ENCODE measurements around the gene TBC1D14. TPM values are rescaled to one million over a fixed set of nuclear protein-coding genes. Genes with fewer than 3 reads are reported as not detected.

Gene TBC1D14
- total RNA-seq, 4 donors from 2014 or later: 39.8 to 47.0 (median 46.0) TPM

DNA sequence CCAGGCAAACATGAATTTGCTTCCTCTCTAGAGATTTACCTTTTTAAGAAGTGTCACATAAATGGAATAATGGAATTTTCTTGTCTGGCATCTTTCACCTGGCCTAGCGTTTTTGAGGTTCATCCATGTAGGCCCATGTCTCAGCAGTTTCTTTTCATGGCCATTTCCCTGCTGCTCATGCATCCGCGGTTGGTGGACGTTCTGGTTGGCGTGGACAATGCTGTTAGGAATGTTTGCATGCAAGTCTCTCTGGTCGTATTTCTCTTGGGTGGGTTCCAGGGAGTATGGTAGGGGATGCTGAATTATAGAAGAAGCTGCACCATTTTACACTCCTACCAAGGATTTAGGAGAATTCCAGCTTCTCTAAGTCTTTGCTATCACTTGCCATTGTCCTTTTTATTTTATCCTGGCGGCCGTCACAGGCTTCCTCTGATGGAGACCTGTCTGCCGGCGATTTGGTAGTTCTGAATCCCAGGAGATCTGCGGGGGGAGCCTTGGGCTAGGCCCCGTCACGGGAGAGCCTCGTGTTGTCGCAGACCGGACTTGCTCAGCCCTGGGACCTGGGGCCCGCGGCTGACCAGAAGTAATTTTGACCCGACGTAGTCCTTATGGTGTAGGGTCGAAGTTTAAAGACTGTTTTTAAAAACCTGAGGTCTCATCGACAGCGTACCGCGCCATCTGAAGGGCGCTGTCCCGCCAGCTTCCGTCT lies 76.6 kb downstream of the TBC1D14 start:
- peak overlapping the region; percentile 81 to 92 (median 86) for H3K27ac ChIP-seq
- H3K4me3 ChIP-seq (replicated peaks in 1 of 3): peak overlapping the region; percentile 28 to 85 (median 57)
- no peaks in the 10 kb centered on the region for H3K27me3 ChIP-seq
- TF ChIP-seq, protein P1, sequence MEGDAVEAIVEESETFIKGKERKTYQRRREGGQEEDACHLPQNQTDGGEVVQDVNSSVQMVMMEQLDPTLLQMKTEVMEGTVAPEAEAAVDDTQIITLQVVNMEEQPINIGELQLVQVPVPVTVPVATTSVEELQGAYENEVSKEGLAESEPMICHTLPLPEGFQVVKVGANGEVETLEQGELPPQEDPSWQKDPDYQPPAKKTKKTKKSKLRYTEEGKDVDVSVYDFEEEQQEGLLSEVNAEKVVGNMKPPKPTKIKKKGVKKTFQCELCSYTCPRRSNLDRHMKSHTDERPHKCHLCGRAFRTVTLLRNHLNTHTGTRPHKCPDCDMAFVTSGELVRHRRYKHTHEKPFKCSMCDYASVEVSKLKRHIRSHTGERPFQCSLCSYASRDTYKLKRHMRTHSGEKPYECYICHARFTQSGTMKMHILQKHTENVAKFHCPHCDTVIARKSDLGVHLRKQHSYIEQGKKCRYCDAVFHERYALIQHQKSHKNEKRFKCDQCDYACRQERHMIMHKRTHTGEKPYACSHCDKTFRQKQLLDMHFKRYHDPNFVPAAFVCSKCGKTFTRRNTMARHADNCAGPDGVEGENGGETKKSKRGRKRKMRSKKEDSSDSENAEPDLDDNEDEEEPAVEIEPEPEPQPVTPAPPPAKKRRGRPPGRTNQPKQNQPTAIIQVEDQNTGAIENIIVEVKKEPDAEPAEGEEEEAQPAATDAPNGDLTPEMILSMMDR (IDR thresholded peaks at IDR 0.05): no peak
- TF ChIP-seq POLR2A (IDR thresholded peaks at IDR 0.05): no peak
- DNase-seq: peak; percentile 61
- WGBS, 2 donors: 7% methylated on average over 27 to 28 of the region's 28 CpGs
- peaks cover 25 to 35% of the 10 kb centered on the region in 2 donors for H3K4me1 ChIP-seq
- intact Hi-C loops (cut with DNase I): loop anchor here (5.0 to 10.0 kb wide), 4 partner anchors 56 to 271 kb away; partner anchors contain the start of genes BLOC1S4, GRPEL1 and TADA2B
- no peaks in the 10 kb centered on the region for H3K9me3 ChIP-seq
- H3K36me3 ChIP-seq: no peaks in the 10 kb centered on the region

DNA sequence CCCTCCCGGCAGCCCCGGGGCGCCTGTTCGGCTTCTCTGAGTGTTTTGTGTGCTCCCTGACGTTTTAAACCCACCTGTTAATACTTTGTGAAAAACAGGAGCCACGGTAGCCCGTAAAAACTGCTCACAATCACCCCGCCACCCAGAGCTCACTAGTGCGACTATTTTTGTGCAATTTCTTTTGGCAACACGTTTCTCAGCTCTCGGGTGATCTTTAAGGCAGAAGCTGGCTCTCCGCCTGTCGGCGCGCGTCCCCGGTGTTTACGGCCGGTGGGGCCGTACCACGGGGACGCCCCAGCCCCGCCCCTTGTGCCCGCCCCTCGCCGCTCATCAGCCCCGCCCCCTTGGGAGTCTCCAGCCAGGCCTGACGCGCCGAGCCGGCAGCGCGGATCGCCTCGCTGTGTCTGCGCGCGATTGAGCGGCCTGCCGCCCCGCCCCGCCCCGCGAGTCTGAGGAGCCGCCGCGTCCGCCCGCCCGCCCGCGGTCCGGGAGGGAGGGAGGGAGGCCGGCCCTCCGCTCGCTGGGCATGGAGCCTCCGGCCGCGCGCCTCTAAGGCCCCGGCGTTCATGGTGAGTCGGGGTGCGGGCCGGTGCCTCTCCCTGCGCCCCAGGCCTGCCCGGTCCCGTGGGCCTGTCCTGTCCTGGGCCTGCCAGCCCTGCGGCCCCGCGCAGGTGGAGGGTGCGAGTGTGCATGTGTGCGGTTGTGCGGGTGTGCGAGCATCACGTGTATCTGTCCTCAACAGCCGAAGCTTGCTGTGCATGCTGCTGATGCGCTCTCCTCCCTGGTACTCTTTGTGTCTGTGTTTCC lies 77.4 kb downstream of the TBC1D14 start:
- H3K27me3 ChIP-seq: no peaks in the 10 kb centered on the region
- intact Hi-C loops (cut with DNase I): loop anchor here (5.0 to 10.0 kb wide), 4 partner anchors 55 to 272 kb away; partner anchors contain the start of genes BLOC1S4, GRPEL1 and TADA2B
- 0% methylated on average over 29 to 36 of the region's 78 CpGs for WGBS, 2 donors
- DNase-seq: peak; percentile 95
- H3K9me3 ChIP-seq: no peaks in the 10 kb centered on the region
- TF ChIP-seq, protein P1 (IDR thresholded peaks at IDR 0.05): peak in 2 of 6 experiments; percentile 7 to 21
- peak in 1 of 2 donors; percentile 77 for TF ChIP-seq POLR2A (IDR thresholded peaks at IDR 0.05)
- H3K27ac ChIP-seq: peak overlapping the region; percentile 81 to 92 (median 86)
- no peaks in the 10 kb centered on the region for H3K36me3 ChIP-seq
- H3K4me1 ChIP-seq: peaks cover 25 to 43% of the 10 kb centered on the region in 2 donors
- peak overlapping the region; percentile 57 to 89 (median 85) for H3K4me3 ChIP-seq (replicated peaks in 1 of 3)

DNA sequence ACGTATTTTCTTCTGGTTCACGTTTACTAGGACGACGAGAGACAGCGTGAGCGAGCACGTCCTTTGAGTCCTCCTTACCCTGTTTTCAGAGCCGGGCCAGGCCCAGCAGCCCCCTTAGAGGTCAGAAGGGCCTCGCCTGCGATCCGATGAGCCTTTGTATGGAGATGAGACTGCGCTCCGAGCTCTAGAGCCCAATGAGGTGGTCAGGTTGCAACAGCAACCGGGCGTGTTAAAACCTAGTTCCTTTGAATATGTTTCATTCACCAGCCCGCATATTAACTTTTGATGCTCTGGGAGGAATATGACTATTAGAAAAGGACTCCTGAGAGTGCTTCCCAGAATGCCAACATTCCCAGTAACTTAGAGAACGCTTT lies 77.9 kb downstream of the TBC1D14 start:
- TF ChIP-seq, protein P1 (IDR thresholded peaks at IDR 0.05): no peak
- DNase-seq: no peak
- Histone ChIP-seq H3K9me3 (no peaks in the 10 kb centered on the region), H3K4me1 (peaks cover 25 to 46% of the 10 kb centered on the region in 2 donors), H3K27me3 (no peaks in the 10 kb centered on the region), H3K36me3 (no peaks in the 10 kb centered on the region), H3K4me3 (replicated peaks in 1 of 3) (peak overlapping the region; percentile 53 to 89 (median 57)), H3K27ac (peak overlapping the region in 2 of 3 donors; percentile 75 to 81)
- intact Hi-C loops (cut with DNase I): loop anchor here (5.0 to 10.0 kb wide), 4 partner anchors 55 to 273 kb away; partner anchors contain the start of genes BLOC1S4, GRPEL1 and TADA2B
- WGBS, 2 donors: 3 to 6% methylated on average over 17 of the region's 17 CpGs

DNA sequence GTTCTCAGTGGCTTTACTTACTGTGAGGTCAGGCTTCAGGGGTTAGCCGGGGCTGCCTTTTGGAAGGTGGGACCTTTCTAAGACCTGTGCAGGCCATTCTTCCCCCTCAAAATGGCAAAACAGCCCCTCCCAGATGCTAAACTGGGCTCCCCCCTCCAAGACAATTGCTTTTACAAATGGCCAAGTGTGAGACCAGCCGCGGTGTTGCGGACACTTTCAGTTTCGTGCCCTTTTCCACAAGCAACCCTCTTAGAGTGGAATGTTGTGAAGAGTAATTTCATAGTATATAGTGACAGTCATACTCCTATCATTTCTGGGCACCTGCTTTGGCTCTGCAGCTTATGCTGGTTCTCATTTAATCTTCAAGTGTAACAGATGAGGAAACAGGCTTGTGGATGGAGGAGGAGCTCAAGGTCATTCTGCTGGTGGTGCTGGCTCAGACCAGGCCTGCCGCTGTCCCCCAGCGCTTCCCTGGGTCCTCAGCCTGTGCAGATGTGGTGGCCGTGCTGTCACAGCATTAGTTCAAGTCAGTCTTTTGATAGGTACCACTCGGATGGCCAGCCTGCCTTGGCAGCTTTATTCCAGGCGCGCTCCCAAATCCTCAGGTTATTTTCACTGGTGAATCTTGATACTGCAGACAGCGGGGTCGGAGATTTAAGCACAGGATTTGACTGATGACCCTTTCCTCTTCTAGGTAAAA lies 78.5 kb downstream of the TBC1D14 start:
- H3K4me1 ChIP-seq: peaks cover 29 to 50% of the 10 kb centered on the region in 2 donors
- H3K9me3 ChIP-seq: no peaks in the 10 kb centered on the region
- 70 to 74% methylated on average over 13 of the region's 13 CpGs for WGBS, 2 donors
- no peak for TF ChIP-seq POLR2A (IDR thresholded peaks at IDR 0.05)
- TF ChIP-seq, protein P1 (IDR thresholded peaks at IDR 0.05): no peak
- H3K4me3 ChIP-seq (replicated peaks in 1 of 3): peak overlapping the region in 1 of 3 donors; percentile 57
- no peaks in the 10 kb centered on the region for H3K36me3 ChIP-seq
- no peak for DNase-seq
- H3K27ac ChIP-seq: no peak overlapping the region
- intact Hi-C loops (cut with DNase I): loop anchor here (5.0 to 10.0 kb wide), 4 partner anchors 54 to 273 kb away; partner anchors contain the start of genes BLOC1S4, GRPEL1 and TADA2B
- H3K27me3 ChIP-seq: no peaks in the 10 kb centered on the region
